H1 (cell line): ENCODE results near the gene RASGRF1. TPM values are rescaled to one million over a fixed set of nuclear protein-coding genes. Genes with fewer than 3 reads are reported as not detected.

Experiments
- CTCF ChIA-PET: fragments of 300-600 bp; sonication (Branson Sonifier 250); formaldehyde crosslinking; loops from one replicate; lab custom pipeline; 2021; ENCODE audit not compliant: partially characterized antibody; lab: Charles Lee
- POLR2A ChIA-PET: fragments of 300-600 bp; sonication (Branson Sonifier 250); formaldehyde crosslinking; loops from one replicate; lab custom pipeline; 2021; ENCODE audit warnings: inconsistent platforms; ENCODE audit not compliant: partially characterized antibody; lab: Charles Lee
- DNase-seq, 2 experiments: peaks; one replicate each; pipeline versions ENCODE4 v3.0.0 to v3.0.0-alpha.2; 2010 to 2022; ENCODE audit warnings: low spot score in 2 of 2, low read depth in 1 of 2, mixed read lengths in 1 of 2
- FAIRE-seq: peaks from 2 replicates; lab custom pipeline; 2011; peaks lifted over from hg19 to GRCh38; lab: Jason Lieb, UNC
- H2AFZ ChIP-seq: 2 replicates; pipeline ENCODE4 v1.8.1; 2012; ENCODE audit warnings: low read length, inconsistent platforms
- H2AK5ac ChIP-seq: 2 replicates; pipeline ENCODE4 v1.6.1; 2013; ENCODE audit warnings: low read depth, low read length
- H2BK120ac ChIP-seq: replicated peaks from 2 replicates; pipeline ENCODE3; 2013; ENCODE audit warnings: low read depth, low read length, inconsistent platforms
- H2BK12ac ChIP-seq: 2 replicates; pipeline ENCODE4 v1.6.1; 2013; ENCODE audit warnings: low read depth, low read length
- H2BK15ac ChIP-seq: 2 replicates; pipeline ENCODE4 v1.6.1; 2013; ENCODE audit warnings: low read length
- H2BK20ac ChIP-seq: 2 replicates; pipeline ENCODE4 v1.6.1; 2013; ENCODE audit warnings: low read length
- H2BK5ac ChIP-seq: 2 replicates; pipeline ENCODE4 v1.6.1; 2013; ENCODE audit warnings: low read depth, low read length
- H3K14ac ChIP-seq: 2 replicates; pipeline ENCODE4 v1.6.1; 2013; ENCODE audit warnings: inconsistent platforms; ENCODE audit not compliant: insufficient read length
- H3K18ac ChIP-seq: 2 replicates; pipeline ENCODE4 v1.6.1; 2013; ENCODE audit warnings: low read length; ENCODE audit errors: extremely low read depth
- H3K23ac ChIP-seq: 2 replicates; pipeline ENCODE4 v1.6.1; 2013; ENCODE audit warnings: inconsistent platforms; ENCODE audit not compliant: insufficient read length
- H3K23me2 ChIP-seq: 2 replicates; pipeline ENCODE4 v1.6.1; 2013; ENCODE audit warnings: low read depth, low read length
- H3K27ac ChIP-seq: 2 replicates; pipeline ENCODE4 v1.6.1; 2011; ENCODE audit warnings: low read depth, low read length, inconsistent platforms
- H3K27me3 ChIP-seq, 4 experiments: replicated peaks in 1 of 4; 1 replicate in 1 of 4; 2 replicates in 3 of 4; pipeline versions ENCODE4 v1.6.1 to v1.8.1; 2011 to 2013; ENCODE audit warnings: low read length in 3 of 4, mild to moderate bottlenecking in 3 of 4, inconsistent platforms in 2 of 4, mixed read lengths in 2 of 4, moderate library complexity in 1 of 4; ENCODE audit not compliant: control insufficient read depth in 3 of 4, insufficient read depth in 3 of 4; ENCODE audit errors: extremely low read depth in 1 of 4
- H3K36me3 ChIP-seq, 4 experiments: 2 replicates each; pipeline versions ENCODE4 v1.6.1 to v1.8.1; 2011 to 2013; ENCODE audit warnings: mild to moderate bottlenecking in 4 of 4, low read length in 3 of 4, moderate library complexity in 2 of 4, control low read depth in 1 of 4, inconsistent platforms in 1 of 4; ENCODE audit not compliant: insufficient read depth in 4 of 4, control insufficient read depth in 2 of 4
- H3K4ac ChIP-seq: replicated peaks from 2 replicates; pipeline ENCODE3; 2013; ENCODE audit warnings: low read length, low read depth, mixed read lengths, inconsistent platforms; ENCODE audit not compliant: insufficient read length
- H3K4me1 ChIP-seq, 4 experiments: replicated peaks in 1 of 4; 1 replicate in 1 of 4; 2 replicates in 3 of 4; pipeline versions ENCODE4 v1.6.1 to v1.8.1; 2011 to 2013; ENCODE audit warnings: low read length in 3 of 4, inconsistent platforms in 2 of 4, mixed read lengths in 1 of 4; ENCODE audit not compliant: insufficient read depth in 4 of 4, control insufficient read depth in 3 of 4
- H3K4me2 ChIP-seq, 2 experiments: 2 replicates each; pipeline versions ENCODE4 v1.6.1 to v1.8.1; 2011 to 2013; ENCODE audit warnings: low read depth in 2 of 2, low read length in 2 of 2, control low read depth in 1 of 2, inconsistent platforms in 1 of 2, mild to moderate bottlenecking in 1 of 2; ENCODE audit not compliant: insufficient read depth in 1 of 2
- H3K4me3 ChIP-seq, 4 experiments: fragments of 200-600, 300-600 bp in 1 of 4; sonication (generic), shearing (Covaris generic), sonication (Bioruptor Twin) in 1 of 4; 2 replicates each; pipeline versions ENCODE4 v1.5.1 to v1.8.1; 2011 to 2016; ENCODE audit warnings: low read length in 4 of 4, low read depth in 3 of 4, control low read depth in 2 of 4, inconsistent platforms in 2 of 4, mild to moderate bottlenecking in 2 of 4, mixed read lengths in 1 of 4, moderate library complexity in 1 of 4; ENCODE audit not compliant: insufficient read depth in 2 of 4; ENCODE audit errors: extremely low read depth in 1 of 4
- H3K56ac ChIP-seq: replicated peaks from 2 replicates; pipeline ENCODE3; 2013; ENCODE audit warnings: low read depth, mild to moderate bottlenecking, mixed read lengths, low read length, inconsistent platforms; ENCODE audit not compliant: insufficient read length
- H3K79me1 ChIP-seq: 2 replicates; pipeline ENCODE4 v1.6.1; 2013; ENCODE audit warnings: low read depth, low read length, control low read depth
- H3K79me2 ChIP-seq, 2 experiments: 2 replicates each; pipeline versions ENCODE4 v1.6.1 to v1.8.1; 2012 to 2013; ENCODE audit warnings: low read length in 2 of 2, mild to moderate bottlenecking in 2 of 2, inconsistent platforms in 1 of 2; ENCODE audit not compliant: insufficient read depth in 2 of 2, control insufficient read depth in 1 of 2
- H3K9ac ChIP-seq, 4 experiments: replicated peaks in 1 of 4; 1 replicate in 1 of 4; 2 replicates in 3 of 4; pipeline versions ENCODE4 v1.6.1 to v1.8.1; 2011 to 2013; ENCODE audit warnings: low read depth in 3 of 4, low read length in 3 of 4, control low read depth in 2 of 4, mild to moderate bottlenecking in 2 of 4, moderate library complexity in 2 of 4, inconsistent platforms in 1 of 4; ENCODE audit errors: extremely low read depth in 1 of 4
- H3K9me3 ChIP-seq, 2 experiments: 2 replicates each; pipeline versions ENCODE4 v1.6.1 to v1.8.1; 2012 to 2013; ENCODE audit warnings: mild to moderate bottlenecking in 2 of 2, moderate library complexity in 2 of 2, control low read depth in 1 of 2, inconsistent platforms in 1 of 2, low read depth in 1 of 2, low read length in 1 of 2, mixed read lengths in 1 of 2; ENCODE audit not compliant: insufficient read depth in 2 of 2
- H4K20me1 ChIP-seq, 2 experiments: replicated peaks in 1 of 2; 2 replicates each; pipeline versions ENCODE3 to v1.8.1; 2011 to 2013; ENCODE audit warnings: inconsistent platforms in 2 of 2, low read length in 2 of 2, mild to moderate bottlenecking in 1 of 2; ENCODE audit not compliant: insufficient read depth in 2 of 2, control insufficient read depth in 1 of 2
- H4K5ac ChIP-seq: 2 replicates; pipeline ENCODE4 v1.6.1; 2013; ENCODE audit warnings: low read length, low read depth, mixed read lengths, inconsistent platforms; ENCODE audit not compliant: insufficient read length
- H4K8ac ChIP-seq: 2 replicates; pipeline ENCODE4 v1.8.0; 2013; ENCODE audit warnings: mild to moderate bottlenecking, moderate library complexity, low read length, inconsistent platforms; ENCODE audit not compliant: insufficient read depth; ENCODE audit errors: extremely low read depth
- H4K91ac ChIP-seq: replicated peaks from 2 replicates; pipeline ENCODE3; 2013; ENCODE audit warnings: low read length, mixed read lengths, inconsistent platforms; ENCODE audit not compliant: insufficient read length
- EGR1 ChIP-seq: IDR thresholded peaks from 2 replicates; pipeline ENCODE4 v1.6.1; 2011; ENCODE audit warnings: low read depth, low read length, borderline replicate concordance
- GABPA ChIP-seq: IDR thresholded peaks from 2 replicates; pipeline ENCODE4 v1.6.1; 2011; ENCODE audit warnings: mild to moderate bottlenecking, low read length, moderate library complexity, borderline replicate concordance; ENCODE audit not compliant: insufficient read depth
- KDM1A ChIP-seq: fragments of 200-600, 300-600 bp; sonication (generic); IDR thresholded peaks from 2 replicates; pipeline ENCODE4 v1.7.1; 2016; ENCODE audit warnings: mild to moderate bottlenecking, low read length, borderline replicate concordance
- KDM4A ChIP-seq: IDR thresholded peaks from one replicate; pipeline ENCODE4 v1.7.1; 2012; ENCODE audit warnings: low read depth, mild to moderate bottlenecking, moderate library complexity, low read length, inconsistent platforms; ENCODE audit not compliant: severe bottlenecking
- MAX ChIP-seq: IDR thresholded peaks from 2 replicates; pipeline ENCODE4 v1.6.1; 2012; ENCODE audit warnings: inconsistent platforms
- RFX5 ChIP-seq: IDR thresholded peaks from 2 replicates; pipeline ENCODE4 v1.6.1; 2011; ENCODE audit warnings: low read depth, low read length, improper control_type of control experiment, borderline replicate concordance
- RXRA ChIP-seq: IDR thresholded peaks from 2 replicates; pipeline ENCODE4 v1.6.1; 2011; ENCODE audit warnings: low read depth, mild to moderate bottlenecking, low read length, moderate library complexity; ENCODE audit not compliant: insufficient read depth
- TAF7 ChIP-seq: optimal IDR thresholded peaks from 2 replicates; pipeline ENCODE3; 2011; ENCODE audit warnings: low read depth, mild to moderate bottlenecking, inconsistent platforms, low read length, moderate library complexity, borderline replicate concordance
- TBP ChIP-seq: IDR thresholded peaks from 2 replicates; pipeline ENCODE4 v1.6.1; 2011; ENCODE audit warnings: low read depth, low read length, improper control_type of control experiment
- USF2 ChIP-seq: IDR thresholded peaks from 2 replicates; pipeline ENCODE4 v1.6.1; 2011; ENCODE audit warnings: low read length, improper control_type of control experiment
- WGBS, 2 experiments: shearing (Covaris generic) in 1 of 2; methylation state at CpG; one replicate each; pipeline versions ENCODE4 v1.1.6 to v1.1.7; 2013 to 2015; ENCODE audit warnings: low lambda C conversion rate in 2 of 2, mixed read lengths in 2 of 2, inconsistent platforms in 1 of 2, low coverage in 1 of 2, missing lambda C conversion rate in 1 of 2; ENCODE audit not compliant: insufficient replicate concordance in 2 of 2, insufficient coverage in 1 of 2, insufficient read length in 1 of 2; ENCODE audit errors: extremely low coverage in 1 of 2, missing lambda C conversion rate in 1 of 2; 5-methylcytosine and 5-hydroxymethylcytosine counted together
- polyA plus RNA-seq, 7 experiments: library from polyadenylated mRNA; depleted of rRNA in 3 of 7; stranded (reverse) in 5 of 7; unstranded in 2 of 7; fragments of >200 nt in 5 of 7; fragments of 200-250 nt in 2 of 7; gene quantifications; 1 replicate in 5 of 7; 2 replicates in 1 of 7; 4 replicates in 1 of 7; pipeline versions ENCODE4 v1.2.1 to v1.2.3, GENCODE V29; 2011 to 2013; ENCODE audit warnings: missing spikeins in 2 of 7, mixed read lengths in 2 of 7
- total RNA-seq: library from RNA; stranded (reverse); fragmentation: NEBNext Ultra II Directional; extraction: Animal tissue kit (Norgen Biotek cat#: 25700); gene quantifications from 2 replicates; pipeline ENCODE4 v1.2.1, GENCODE V29; 2021

Gene RASGRF1
- total and polyA plus RNA-seq, 2 of the 8 experiments (the other 6 are each of a cell fraction or from before 2014, with no cell fraction given): 0.42 to 0.67 TPM

- H3K9ac ChIP-seq: no peak overlapping the region
- no peak overlapping the region for H2BK20ac ChIP-seq
- CTCF ChIA-PET: interaction anchor here (0.5 to 5.5 kb wide), 8 partner anchors 8 to 235 kb away, joined by 3 to 48 read pairs (median 4); no protein-coding TSS in a partner anchor
- no peak overlapping the region for H2BK15ac ChIP-seq
- H3K4ac ChIP-seq: no peak overlapping the region
- no peaks in the 10 kb centered on the region for H3K79me2 ChIP-seq
- H3K4me1 ChIP-seq: peaks cover 0 to 7% (median 2%) of the 10 kb centered on the region in 4 experiments; a peak in 5 of 7 replicates
- H3K23ac ChIP-seq: no peak overlapping the region
- H3K36me3 ChIP-seq: no peaks in the 10 kb centered on the region
- H2BK12ac ChIP-seq: 0 out of 2 replicates have a peak overlapping the region, but pooled peaks have one; percentile 60
- no peak overlapping the region for H3K56ac ChIP-seq
- H3K79me1 ChIP-seq: no peaks in the 10 kb centered on the region
- H4K20me1 ChIP-seq: no peaks in the 10 kb centered on the region
- H4K91ac ChIP-seq: no peak overlapping the region
- no peak for TF ChIP-seq USF2
- no peak for TF ChIP-seq TAF7
- no peak for TF ChIP-seq TBP
- no peak for TF ChIP-seq KDM4A
- TF ChIP-seq EGR1: no peak
- TF ChIP-seq MAX: no peak
- no peak for TF ChIP-seq RFX5
- no peak for TF ChIP-seq RXRA
- no peak for TF ChIP-seq KDM1A
- no peak for TF ChIP-seq GABPA
- H3K9me3 ChIP-seq: no peaks in the 10 kb centered on the region
- H4K8ac ChIP-seq: no peak overlapping the region
- H3K27me3 ChIP-seq: no peaks in the 10 kb centered on the region; a peak in 1 of 7 replicates
- WGBS, 2 experiments: 90% methylated on average over 9 of the region's 9 CpGs; no CpG with 5 or more reads in 1 of the 2 experiments
- H3K14ac ChIP-seq: no peak overlapping the region
- H3K4me3 ChIP-seq: no peak overlapping the region
- H2BK120ac ChIP-seq: no peak overlapping the region
- no peak overlapping the region for H3K18ac ChIP-seq
- POLR2A ChIA-PET: interaction anchor here (1.2 kb wide), 1 partner anchor 29 kb away, joined by 3 read pairs; no protein-coding TSS in a partner anchor
- no peak overlapping the region for H3K4me2 ChIP-seq
- 0 out of 2 replicates have a peak overlapping the region, but pooled peaks have one; percentile 65 for H2AK5ac ChIP-seq
- no peak overlapping the region for H4K5ac ChIP-seq
- no peak overlapping the region for H2AFZ ChIP-seq
- no peak overlapping the region for H3K27ac ChIP-seq
- FAIRE-seq: no peak
- H3K23me2 ChIP-seq: peaks cover under 1% of the 10 kb centered on the region; the same call in 1 of the 2 replicates
- DNase-seq: no peak
- no peak overlapping the region for H2BK5ac ChIP-seq
Measured at GRCh38 chr15:78950343-78950742, 140.2 kb downstream of the RASGRF1 start.
